ENCODE results near the gene HNRNPH2. TPM values are rescaled to one million over a fixed set of nuclear protein-coding genes. Genes with fewer than 3 reads are reported as not detected.

Gene HNRNPH2
- total and polyA plus RNA-seq, 9 of the 15 experiments (the other 6 are each of a cell fraction or from before 2014, with no cell fraction given) = 40.0 to 130 (median 60.3) TPM

- Histone ChIP-seq H3K79me2 (ENCODE audit: control insufficient read depth, insufficient read depth, low read length) (peaks cover 76% of the 10 kb centered on the region), H3K4me3 (peak overlapping the region; percentile 57), H2AFZ (ENCODE audit: low read depth, low read length) (peak overlapping the region; percentile 82), H3K27me3 (ENCODE audit: control insufficient read depth in 2 of 2, insufficient read depth in 2 of 2, low read length in 2 of 2) (no peaks in the 10 kb centered on the region), H3K9me3 (replicated peaks; ENCODE audit: control insufficient read depth, insufficient read depth, low read depth, low read length) (no peaks in the 10 kb centered on the region), H3K4me2 (ENCODE audit: insufficient read depth, low read length) (peak overlapping the region; percentile 92), H4K20me1 (replicated peaks; ENCODE audit: control insufficient read depth, insufficient read depth, low read length) (no peaks in the 10 kb centered on the region), H3K9ac (ENCODE audit: insufficient read depth in 1 of 2, low read depth in 2 of 2, low read length in 2 of 2) (peak overlapping the region; percentile 92 to 95), H3K27ac (ENCODE audit: extremely low read depth, low read depth, low read length) (peak overlapping the region; percentile 92), H3K4me1 (replicated peaks in 1 of 2; ENCODE audit: control insufficient read depth in 2 of 2, insufficient read depth in 2 of 2, low read length in 2 of 2) (peaks cover 4 to 17% of the 10 kb centered on the region in 2 experiments), H3K36me3 (ENCODE audit: control insufficient read depth, insufficient read depth, low read length) (peaks cover 8% of the 10 kb centered on the region; the same call in 2 of the 3 replicates), H3K9me1 (ENCODE audit: control insufficient read depth, insufficient read depth, low read length) (no peaks in the 10 kb centered on the region)
- ChIA-PET POLR2A (interaction anchor here (0.6 to 1.5 kb wide), 2 partner anchors 16 to 23 kb away, joined by 5 to 6 read pairs; no protein-coding TSS in a partner anchor), CTCF (ENCODE audit: low intra/inter-chr PET ratio) (no interaction called here)
- BruUV-seq (replicated peaks) = no TSS peak
- intact Hi-C loops (cut with micrococcal nuclease) = no loop called here
- 0% methylated on average over 6 of the region's 6 CpGs for WGBS (ENCODE audit: insufficient coverage, low coverage, missing lambda C conversion rate)
- in situ Hi-C loops (cut with MboI) = no loop called here
- DNase-seq (ENCODE audit: extremely low read depth in 1 of 4, low spot score in 3 of 4) = peak in 2 of 4 experiments; percentile 27 to 56
- FAIRE-seq = no peak
- ATAC-seq = peak; percentile 4; the same call in 2 of the 3 replicates
- TF ChIP-seq CHD4 (IDR thresholded peaks at IDR 0.05; ENCODE audit: insufficient read depth, insufficient replicate concordance, low read depth, low read length, poor library complexity, severe bottlenecking) = no peak
- TF ChIP-seq ZNF23 (CRISPR knock-in tag; IDR thresholded peaks at IDR 0.05) = no peak
- no peak for TF ChIP-seq DNMT1 (IDR thresholded peaks at IDR 0.05)
- no peak for TF ChIP-seq PREB (CRISPR knock-in tag; IDR thresholded peaks at IDR 0.05)
- TF ChIP-seq C11orf30 (IDR thresholded peaks at IDR 0.05; ENCODE audit: low read depth) = peak; percentile 55; the same call in 1 of the 2 replicates
- no peak for TF ChIP-seq ZNF449 (CRISPR knock-in tag; IDR thresholded peaks at IDR 0.05)
- TF ChIP-seq ZNF655 (CRISPR knock-in tag; IDR thresholded peaks at IDR 0.05) = no peak
- TF ChIP-seq LEF1 (IDR thresholded peaks at IDR 0.05) = no peak
- TF ChIP-seq ZNF184 (CRISPR knock-in tag; IDR thresholded peaks at IDR 0.05) = no peak
- no peak for TF ChIP-seq LCOR (CRISPR knock-in tag; IDR thresholded peaks at IDR 0.05)
- TF ChIP-seq NFE2 (IDR thresholded peaks at IDR 0.05; ENCODE audit: low read depth) = peak; percentile 60
- no peak for TF ChIP-seq EP300 (IDR thresholded peaks at IDR 0.05; ENCODE audit: low read length)
- TF ChIP-seq IRF2 (CRISPR knock-in tag; IDR thresholded peaks at IDR 0.05) = no peak
- no peak for TF ChIP-seq ID3 (CRISPR knock-in tag; IDR thresholded peaks at IDR 0.05)
- no peak for TF ChIP-seq ID3 (tag; IDR thresholded peaks at IDR 0.05)
- no peak for TF ChIP-seq WHSC1 (IDR thresholded peaks at IDR 0.05; ENCODE audit: low read length)
- TF ChIP-seq EHMT2 (IDR thresholded peaks at IDR 0.05) = no peak
- no peak for TF ChIP-seq MYC (IDR thresholded peaks at IDR 0.05; ENCODE audit: low read depth, low read length)
- no peak for TF ChIP-seq MYC (CRISPR knock-in tag; IDR thresholded peaks at IDR 0.05; ENCODE audit: borderline replicate concordance, low read depth)
- TF ChIP-seq BACH1 (tag; IDR thresholded peaks at IDR 0.05) = no peak
- no peak for TF ChIP-seq NR2C2 (CRISPR knock-in tag; IDR thresholded peaks at IDR 0.05)
- TF ChIP-seq NR2C2 (tag; IDR thresholded peaks at IDR 0.05) = peak; percentile 70; the same call in 1 of the 2 replicates
Measured at GRCh38 chrX:101386542-101386885, 21.5 kb upstream of the HNRNPH2 start.

All from K562 (cell line).